BJ (cell line): ENCODE measurements around the gene AOPEP. TPM values are rescaled to one million over a fixed set of nuclear protein-coding genes. Genes with fewer than 3 reads are reported as not detected.
A peak's percentile ranks its signal among the peaks of the same experiment; 100 is the strongest.

ENCODE experiments used
- CTCF ChIA-PET: fragments of 350-600 bp; formaldehyde crosslinking; extraction: SDS; loops from one replicate; lab custom pipeline; 2021; ENCODE audit warnings: antibody characterized with exemption, inconsistent platforms; lab: Yijun Ruan, JAX
- POLR2A ChIA-PET: fragments of 300-600 bp; sonication (Branson Sonifier 250); formaldehyde crosslinking; extraction: SDS; loops from one replicate; lab custom pipeline; 2021; ENCODE audit warnings: antibody characterized with exemption; lab: Charles Lee
- DNase-seq: peaks from one replicate; pipeline ENCODE4 v3.0.0-alpha.2; 2011; ENCODE audit warnings: low read depth
- H3K27me3 ChIP-seq: 2 replicates; pipeline ENCODE4 v1.6.0; 2011; ENCODE audit warnings: low read length; ENCODE audit not compliant: control insufficient read depth, insufficient read depth
- H3K36me3 ChIP-seq: 2 replicates; pipeline ENCODE4 v1.5.1; 2011; ENCODE audit warnings: low read length; ENCODE audit not compliant: control insufficient read depth, insufficient read depth
- H3K4me3 ChIP-seq: 2 replicates; pipeline ENCODE4 v1.5.1; 2011; ENCODE audit warnings: low read depth, mild to moderate bottlenecking, control low read depth, low read length
- CTCF ChIP-seq: IDR thresholded peaks from 2 replicates; pipeline ENCODE4 v1.5.1; 2011; ENCODE audit warnings: low read depth, mild to moderate bottlenecking, control low read depth, inconsistent platforms, low read length, moderate library complexity; ENCODE audit not compliant: insufficient read depth
- polyA plus RNA-seq: library from polyadenylated mRNA; depleted of rRNA; stranded (reverse); fragments of >200 nt; gene quantifications from 2 replicates; pipeline ENCODE4 v1.2.3, GENCODE V29; 2011

AOPEP gene
- polyA plus RNA-seq, 1 experiment: 52.1 TPM

GRCh38 chr9:94770334-94770733, 43.8 kb downstream of the AOPEP start:
- Histone ChIP-seq H3K4me3 (no peak overlapping the region), H3K36me3 (no peaks in the 10 kb centered on the region), H3K27me3 (no peaks in the 10 kb centered on the region)
- POLR2A ChIA-PET: no interaction called here
- CTCF ChIA-PET: interaction anchor here (1.3 kb wide), 2 partner anchors 10 to 360 kb away, joined by 3 to 5 read pairs; no protein-coding TSS in a partner anchor
- no peak for TF ChIP-seq CTCF
- DNase-seq: no peak

GRCh38 chr9:94771096-94771495, 44.6 kb downstream of the AOPEP start:
- no peaks in the 10 kb centered on the region for H3K36me3 ChIP-seq
- H3K27me3 ChIP-seq: no peaks in the 10 kb centered on the region
- POLR2A ChIA-PET: no interaction called here
- CTCF ChIA-PET: interaction anchor here (0.8 to 1.3 kb wide), 2 partner anchors 90 to 359 kb away, joined by 3 to 5 read pairs; no protein-coding TSS in a partner anchor
- H3K4me3 ChIP-seq: no peak overlapping the region
- no peak for DNase-seq
- no peak for TF ChIP-seq CTCF

- CTCF ChIA-PET: interaction anchor here (1.0 to 1.6 kb wide), 3 partner anchors 11 to 92 kb away, joined by 3 to 6 read pairs (median 5); no protein-coding TSS in a partner anchor
- DNase-seq: no peak
- POLR2A ChIA-PET: no interaction called here
- H3K36me3 ChIP-seq: no peaks in the 10 kb centered on the region
- no peak overlapping the region for H3K4me3 ChIP-seq
- no peak for TF ChIP-seq CTCF
- H3K27me3 ChIP-seq: no peaks in the 10 kb centered on the region
Measured at GRCh38 chr9:94772144-94772543, 45.6 kb downstream of the AOPEP start.

GRCh38 chr9:94772639-94773303, 46.3 kb downstream of the AOPEP start:
- DNase-seq: peak; percentile 46
- ChIA-PET POLR2A (no interaction called here), CTCF (interaction anchor here (1.0 to 1.6 kb wide), 3 partner anchors 10 to 92 kb away, joined by 3 to 6 read pairs (median 5); no protein-coding TSS in a partner anchor)
- Histone ChIP-seq H3K4me3 (no peak overlapping the region), H3K27me3 (no peaks in the 10 kb centered on the region), H3K36me3 (no peaks in the 10 kb centered on the region)
- no peak for TF ChIP-seq CTCF

- ChIA-PET POLR2A (no interaction called here), CTCF (no interaction called here)
- Histone ChIP-seq H3K27me3 (no peaks in the 10 kb centered on the region), H3K4me3 (no peak overlapping the region), H3K36me3 (no peaks in the 10 kb centered on the region)
- DNase-seq: no peak
- no peak for TF ChIP-seq CTCF
Measured at GRCh38 chr9:94773655-94774054, 47.2 kb downstream of the AOPEP start.
